ENCODE measurements around the gene CLPTM1.

Gene CLPTM1

DNA sequence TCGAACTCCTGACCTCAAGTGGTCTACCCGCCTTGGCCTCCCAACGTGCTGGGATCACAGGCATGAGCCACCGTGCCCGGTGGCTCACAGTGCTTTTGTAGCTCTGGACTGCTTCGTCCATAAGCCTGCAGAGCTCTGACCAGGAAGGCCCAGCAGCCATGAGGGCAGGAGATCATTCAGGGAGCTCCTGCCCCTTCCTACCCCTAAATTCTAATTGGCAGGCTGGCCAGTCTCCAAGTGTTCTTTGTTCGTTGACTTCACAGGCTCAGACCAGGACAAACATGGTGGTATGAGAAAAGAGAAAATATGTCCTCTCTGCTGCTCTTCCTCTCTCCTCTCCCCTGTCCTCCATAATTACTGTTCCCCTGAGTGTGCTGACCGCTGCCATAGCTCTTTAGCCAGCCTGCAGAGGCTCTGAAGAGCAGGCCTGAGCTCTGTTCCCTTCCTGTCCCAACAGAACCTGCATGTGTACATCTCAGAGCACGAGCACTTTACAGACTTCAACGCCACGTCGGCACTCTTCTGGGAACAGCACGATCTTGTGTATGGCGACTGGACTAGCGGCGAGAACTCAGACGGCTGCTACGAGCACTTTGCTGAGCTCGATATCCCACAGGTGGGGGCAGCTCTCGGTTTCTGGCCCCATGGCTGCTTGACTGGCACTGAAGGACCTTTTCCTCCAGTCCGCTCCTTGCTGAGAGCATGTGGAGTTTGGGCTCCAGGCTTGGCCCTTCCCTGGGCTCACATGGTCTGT lies 19.0 kb downstream of the CLPTM1 start:
- WGBS, 2 experiments, result 95% methylated on average over 20 to 21 of the region's 21 CpGs
- no peaks in the 10 kb centered on the region for H3K4me1 ChIP-seq (ENCODE audit: control insufficient read depth, insufficient read depth, low read length)
- H3K27ac ChIP-seq (ENCODE audit: insufficient read depth, low read depth, low read length, poor library complexity, severe bottlenecking), result no peak overlapping the region
- H3K9me3 ChIP-seq (ENCODE audit: control insufficient read depth, low read length), result no peaks in the 10 kb centered on the region
- H3K36me3 ChIP-seq (ENCODE audit: control insufficient read depth, insufficient read depth, low read length), result peaks cover 46% of the 10 kb centered on the region
- no peak overlapping the region for H3K4me3 ChIP-seq (ENCODE audit: insufficient read depth, low read depth, low read length)
- no peaks in the 10 kb centered on the region for H3K27me3 ChIP-seq (ENCODE audit: control insufficient read depth, insufficient read depth, low read length, poor library complexity, severe bottlenecking)

DNA sequence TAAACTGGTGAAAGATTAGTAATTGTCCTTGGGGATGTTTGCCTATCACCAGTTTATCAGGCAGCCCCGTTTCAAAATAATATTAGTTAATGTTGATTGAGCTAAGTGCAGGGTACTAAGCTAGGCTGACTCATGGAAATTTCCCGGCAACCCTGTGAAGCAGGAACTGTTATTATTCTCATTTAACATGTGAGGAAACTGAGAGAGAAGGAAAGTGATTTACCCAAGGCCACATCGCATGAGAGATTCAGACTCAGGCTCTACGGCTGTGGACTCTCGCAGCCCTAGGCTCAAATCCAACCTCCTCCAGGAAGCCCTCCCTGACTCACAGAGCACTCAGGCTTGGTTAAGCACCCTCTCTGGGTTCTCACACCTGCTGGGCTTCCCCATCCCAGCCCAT lies 19.7 kb downstream of the CLPTM1 start:
- H3K36me3 ChIP-seq (ENCODE audit: control insufficient read depth, insufficient read depth, low read length), result peaks cover 51% of the 10 kb centered on the region
- 93 to 96% methylated on average over 5 of the region's 5 CpGs for WGBS, 2 experiments
- H3K9me3 ChIP-seq (ENCODE audit: control insufficient read depth, low read length), result no peaks in the 10 kb centered on the region
- no peaks in the 10 kb centered on the region for H3K27me3 ChIP-seq (ENCODE audit: control insufficient read depth, insufficient read depth, low read length, poor library complexity, severe bottlenecking)
- H3K27ac ChIP-seq (ENCODE audit: insufficient read depth, low read depth, low read length, poor library complexity, severe bottlenecking), result no peak overlapping the region
- no peaks in the 10 kb centered on the region for H3K4me1 ChIP-seq (ENCODE audit: control insufficient read depth, insufficient read depth, low read length)
- H3K4me3 ChIP-seq (ENCODE audit: insufficient read depth, low read depth, low read length), result no peak overlapping the region

DNA sequence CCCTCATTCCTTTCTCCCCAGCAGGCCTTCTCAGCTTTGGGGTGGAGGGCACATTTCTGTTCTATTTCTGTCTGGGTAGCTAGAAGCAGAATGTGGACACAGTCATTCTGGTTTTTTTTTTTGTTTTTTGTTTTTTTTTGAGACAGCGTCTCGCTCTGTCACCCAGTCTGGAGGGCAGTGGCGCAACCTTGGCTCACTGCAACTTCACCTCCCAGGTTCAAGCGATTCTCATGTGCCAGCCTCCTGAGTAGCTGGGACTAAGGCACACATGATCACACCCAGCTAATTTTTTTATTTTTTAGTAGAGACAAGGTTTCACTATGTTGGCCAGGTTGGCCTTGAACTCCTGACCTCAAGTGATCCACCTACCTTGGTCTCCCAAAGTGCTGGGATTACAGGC lies 20.3 kb downstream of the CLPTM1 start:
- Histone ChIP-seq H3K4me3 (ENCODE audit: insufficient read depth, low read depth, low read length) (no peak overlapping the region), H3K9me3 (ENCODE audit: control insufficient read depth, low read length) (no peaks in the 10 kb centered on the region), H3K4me1 (ENCODE audit: control insufficient read depth, insufficient read depth, low read length) (no peaks in the 10 kb centered on the region), H3K27ac (ENCODE audit: insufficient read depth, low read depth, low read length, poor library complexity, severe bottlenecking) (no peak overlapping the region), H3K36me3 (ENCODE audit: control insufficient read depth, insufficient read depth, low read length) (peaks cover 51% of the 10 kb centered on the region), H3K27me3 (ENCODE audit: control insufficient read depth, insufficient read depth, low read length, poor library complexity, severe bottlenecking) (no peaks in the 10 kb centered on the region)
- WGBS, 2 experiments, result 92 to 94% methylated on average over 4 of the region's 4 CpGs

DNA sequence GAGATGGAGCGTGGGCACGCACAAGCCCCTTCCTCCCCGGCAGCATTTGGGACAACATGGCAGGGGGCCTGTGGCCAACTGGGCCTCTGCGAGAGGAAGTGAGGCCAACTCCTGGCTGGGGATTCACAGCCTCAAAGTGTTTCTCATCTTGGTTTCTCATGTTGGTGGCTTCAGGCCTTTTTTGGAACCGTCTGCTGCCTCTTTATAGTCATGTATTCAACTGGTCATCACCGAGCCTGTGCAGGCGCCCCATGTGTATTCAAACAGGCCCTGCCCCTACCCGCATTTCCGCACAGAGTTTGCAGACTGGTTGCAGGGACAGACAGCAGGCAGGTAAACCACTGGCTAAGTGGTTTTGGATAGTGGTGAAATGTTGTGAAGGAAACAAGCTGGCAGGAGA lies 28.8 kb downstream of the CLPTM1 start:
- Histone ChIP-seq H3K27ac (ENCODE audit: insufficient read depth, low read depth, low read length, poor library complexity, severe bottlenecking) (no peak overlapping the region), H3K36me3 (ENCODE audit: control insufficient read depth, insufficient read depth, low read length) (peaks cover 13% of the 10 kb centered on the region), H3K4me1 (ENCODE audit: control insufficient read depth, insufficient read depth, low read length) (no peaks in the 10 kb centered on the region), H3K4me3 (ENCODE audit: insufficient read depth, low read depth, low read length) (no peak overlapping the region), H3K9me3 (ENCODE audit: control insufficient read depth, low read length) (no peaks in the 10 kb centered on the region), H3K27me3 (ENCODE audit: control insufficient read depth, insufficient read depth, low read length, poor library complexity, severe bottlenecking) (no peaks in the 10 kb centered on the region)
- WGBS, 2 experiments, result 94 to 95% methylated on average over 9 of the region's 9 CpGs

DNA sequence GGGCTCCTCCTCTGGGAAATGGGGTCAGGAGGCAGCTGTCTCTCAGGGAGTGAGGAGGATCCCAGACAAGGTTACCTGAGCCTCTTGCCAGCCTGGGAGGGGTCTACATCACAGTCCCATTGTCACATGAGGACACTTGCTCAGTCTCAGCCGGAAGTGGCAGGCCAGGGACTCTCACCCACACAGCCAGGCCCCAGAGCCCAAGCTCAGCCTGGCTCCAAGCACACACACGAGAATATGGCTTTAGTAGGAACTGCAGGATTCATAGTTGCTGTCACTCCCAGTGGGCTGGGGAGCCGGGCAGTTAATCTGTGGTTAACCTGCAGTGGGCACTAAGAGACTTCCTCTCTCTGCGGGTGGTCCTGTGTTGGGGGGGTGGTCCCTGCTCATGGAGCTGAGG lies 30.3 kb downstream of the CLPTM1 start:
- no peak overlapping the region for H3K27ac ChIP-seq (ENCODE audit: insufficient read depth, low read depth, low read length, poor library complexity, severe bottlenecking)
- H3K4me1 ChIP-seq (ENCODE audit: control insufficient read depth, insufficient read depth, low read length), result no peaks in the 10 kb centered on the region
- H3K36me3 ChIP-seq (ENCODE audit: control insufficient read depth, insufficient read depth, low read length), result peaks cover 13% of the 10 kb centered on the region
- H3K27me3 ChIP-seq (ENCODE audit: control insufficient read depth, insufficient read depth, low read length, poor library complexity, severe bottlenecking), result no peaks in the 10 kb centered on the region
- H3K4me3 ChIP-seq (ENCODE audit: insufficient read depth, low read depth, low read length), result no peak overlapping the region
- no peaks in the 10 kb centered on the region for H3K9me3 ChIP-seq (ENCODE audit: control insufficient read depth, low read length)
- 94% methylated on average over 4 of the region's 4 CpGs for WGBS, 2 experiments

DNA sequence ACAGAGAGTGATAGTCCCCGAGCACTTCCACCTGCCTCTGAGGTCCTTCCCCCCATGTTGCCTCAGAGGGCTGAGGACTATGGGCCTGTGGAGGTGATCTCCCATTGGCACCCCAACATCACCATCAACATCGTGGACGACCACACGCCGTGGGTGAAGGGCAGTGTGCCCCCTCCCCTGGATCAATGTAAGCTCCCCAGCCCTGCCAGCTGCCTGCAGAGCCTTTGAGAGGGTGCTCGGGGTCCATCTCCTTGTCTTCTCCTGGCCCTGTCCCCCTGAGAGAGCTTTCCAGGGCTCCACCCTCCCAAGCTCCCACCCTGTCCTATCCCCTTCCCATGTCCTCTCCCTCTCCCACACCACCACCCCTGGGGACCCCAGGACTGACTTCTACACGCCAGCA lies 31.2 kb downstream of the CLPTM1 start:
- H3K9me3 ChIP-seq (ENCODE audit: control insufficient read depth, low read length), result no peaks in the 10 kb centered on the region
- 96% methylated on average over 7 of the region's 7 CpGs for WGBS, 2 experiments
- H3K27me3 ChIP-seq (ENCODE audit: control insufficient read depth, insufficient read depth, low read length, poor library complexity, severe bottlenecking), result no peaks in the 10 kb centered on the region
- no peak overlapping the region for H3K4me3 ChIP-seq (ENCODE audit: insufficient read depth, low read depth, low read length)
- no peaks in the 10 kb centered on the region for H3K4me1 ChIP-seq (ENCODE audit: control insufficient read depth, insufficient read depth, low read length)
- no peak overlapping the region for H3K27ac ChIP-seq (ENCODE audit: insufficient read depth, low read depth, low read length, poor library complexity, severe bottlenecking)
- H3K36me3 ChIP-seq (ENCODE audit: control insufficient read depth, insufficient read depth, low read length), result peaks cover 13% of the 10 kb centered on the region

DNA sequence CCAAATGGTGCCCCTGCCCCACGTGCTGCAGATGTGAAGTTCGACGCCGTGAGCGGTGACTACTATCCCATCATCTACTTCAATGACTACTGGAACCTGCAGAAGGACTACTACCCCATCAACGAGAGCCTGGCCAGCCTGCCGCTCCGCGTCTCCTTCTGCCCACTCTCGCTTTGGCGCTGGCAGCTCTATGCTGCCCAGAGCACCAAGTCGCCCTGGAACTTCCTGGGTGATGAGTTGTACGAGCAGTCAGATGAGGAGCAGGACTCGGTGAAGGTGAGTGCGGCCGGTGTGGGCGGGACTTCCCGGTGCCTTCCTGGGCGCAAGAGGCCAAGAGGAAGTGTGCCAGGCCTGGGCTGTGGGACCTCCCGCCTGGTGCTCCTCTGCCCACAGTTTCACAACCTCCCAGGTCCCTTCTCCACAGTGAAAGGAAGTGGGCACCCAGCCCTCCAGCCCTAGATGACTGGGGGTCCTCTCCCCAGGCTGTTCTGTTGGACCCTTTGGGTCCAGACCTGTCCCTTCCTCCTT lies 32.0 kb downstream of the CLPTM1 start:
- H3K36me3 ChIP-seq (ENCODE audit: control insufficient read depth, insufficient read depth, low read length), result peaks cover 15% of the 10 kb centered on the region
- WGBS, 2 experiments, result 94 to 95% methylated on average over 20 of the region's 20 CpGs

DNA sequence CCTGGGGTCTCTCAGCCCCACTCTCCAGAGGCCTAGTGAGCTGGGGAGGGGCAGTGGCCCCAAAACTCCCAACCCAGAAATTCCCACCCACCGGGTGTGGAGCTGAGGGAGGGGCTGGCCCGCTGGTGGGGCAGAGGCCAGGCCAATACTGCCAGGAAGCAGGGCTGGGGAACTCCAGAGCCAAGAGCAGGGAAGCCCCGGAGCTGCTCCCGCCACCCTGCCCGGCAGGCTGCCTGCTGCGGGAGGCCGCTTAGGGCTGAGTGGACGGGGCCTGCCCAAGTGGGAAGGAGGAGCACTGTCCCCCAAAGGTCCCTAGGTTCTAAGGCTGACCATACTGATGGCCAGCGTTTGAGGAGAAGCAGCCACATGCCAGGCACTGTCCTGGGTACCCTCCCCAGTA lies 33.1 kb downstream of the CLPTM1 start:
- H3K27me3 ChIP-seq (ENCODE audit: control insufficient read depth, insufficient read depth, low read length, poor library complexity, severe bottlenecking), result no peaks in the 10 kb centered on the region
- H3K27ac ChIP-seq (ENCODE audit: insufficient read depth, low read depth, low read length, poor library complexity, severe bottlenecking), result no peak overlapping the region
- peaks cover 19% of the 10 kb centered on the region for H3K36me3 ChIP-seq (ENCODE audit: control insufficient read depth, insufficient read depth, low read length)
- H3K4me1 ChIP-seq (ENCODE audit: control insufficient read depth, insufficient read depth, low read length), result no peaks in the 10 kb centered on the region
- no peak overlapping the region for H3K4me3 ChIP-seq (ENCODE audit: insufficient read depth, low read depth, low read length)
- WGBS, 2 experiments, result 95 to 96% methylated on average over 9 of the region's 9 CpGs
- H3K9me3 ChIP-seq (ENCODE audit: control insufficient read depth, low read length), result no peaks in the 10 kb centered on the region

More for the DNA sequence above, 32.0 kb downstream of the CLPTM1 start:
- H3K27ac ChIP-seq (ENCODE audit: insufficient read depth, low read depth, low read length, poor library complexity, severe bottlenecking), result no peak overlapping the region
- no peak overlapping the region for H3K4me3 ChIP-seq (ENCODE audit: insufficient read depth, low read depth, low read length)
- no peaks in the 10 kb centered on the region for H3K27me3 ChIP-seq (ENCODE audit: control insufficient read depth, insufficient read depth, low read length, poor library complexity, severe bottlenecking)
- no peaks in the 10 kb centered on the region for H3K4me1 ChIP-seq (ENCODE audit: control insufficient read depth, insufficient read depth, low read length)
- no peaks in the 10 kb centered on the region for H3K9me3 ChIP-seq (ENCODE audit: control insufficient read depth, low read length)

DNA sequence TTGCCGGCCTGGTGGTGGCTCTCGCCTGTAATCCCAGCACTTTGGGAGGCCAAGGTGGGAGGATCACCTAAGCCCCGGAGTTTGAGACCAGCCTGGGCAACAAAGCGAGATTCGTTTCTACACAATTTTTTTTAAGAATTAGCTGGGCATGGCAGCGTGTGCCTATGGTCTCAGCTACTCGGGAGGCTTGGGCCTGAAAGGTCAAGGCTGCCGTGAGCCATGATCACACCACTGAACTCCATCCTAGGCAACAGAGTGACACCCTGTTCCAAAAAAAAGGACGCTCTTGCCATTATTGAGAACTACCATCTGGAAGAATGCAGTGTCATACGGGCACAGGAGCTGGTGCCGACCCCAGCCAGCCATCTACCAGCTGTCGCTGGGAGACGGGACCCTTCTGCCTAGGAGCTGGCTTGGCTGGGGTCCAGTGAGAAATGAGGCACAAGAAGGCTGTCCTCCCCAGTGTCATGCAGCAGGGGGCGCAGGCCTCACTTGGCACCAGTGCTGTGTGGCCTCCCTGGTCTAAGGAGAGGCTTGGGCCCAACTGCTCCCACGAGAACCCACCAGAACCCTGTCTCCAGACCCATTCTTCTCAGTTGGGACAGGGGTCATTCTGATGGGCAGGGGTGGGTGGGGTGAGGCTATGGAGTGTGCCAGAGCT lies 33.8 kb downstream of the CLPTM1 start:
- H3K4me1 ChIP-seq (ENCODE audit: control insufficient read depth, insufficient read depth, low read length), result no peaks in the 10 kb centered on the region
- no peaks in the 10 kb centered on the region for H3K9me3 ChIP-seq (ENCODE audit: control insufficient read depth, low read length)
- H3K4me3 ChIP-seq (ENCODE audit: insufficient read depth, low read depth, low read length), result no peak overlapping the region
- H3K27me3 ChIP-seq (ENCODE audit: control insufficient read depth, insufficient read depth, low read length, poor library complexity, severe bottlenecking), result no peaks in the 10 kb centered on the region
- H3K27ac ChIP-seq (ENCODE audit: insufficient read depth, low read depth, low read length, poor library complexity, severe bottlenecking), result no peak overlapping the region
- 89 to 90% methylated on average over 15 of the region's 15 CpGs for WGBS, 2 experiments
- H3K36me3 ChIP-seq (ENCODE audit: control insufficient read depth, insufficient read depth, low read length), result peaks cover 19% of the 10 kb centered on the region

DNA sequence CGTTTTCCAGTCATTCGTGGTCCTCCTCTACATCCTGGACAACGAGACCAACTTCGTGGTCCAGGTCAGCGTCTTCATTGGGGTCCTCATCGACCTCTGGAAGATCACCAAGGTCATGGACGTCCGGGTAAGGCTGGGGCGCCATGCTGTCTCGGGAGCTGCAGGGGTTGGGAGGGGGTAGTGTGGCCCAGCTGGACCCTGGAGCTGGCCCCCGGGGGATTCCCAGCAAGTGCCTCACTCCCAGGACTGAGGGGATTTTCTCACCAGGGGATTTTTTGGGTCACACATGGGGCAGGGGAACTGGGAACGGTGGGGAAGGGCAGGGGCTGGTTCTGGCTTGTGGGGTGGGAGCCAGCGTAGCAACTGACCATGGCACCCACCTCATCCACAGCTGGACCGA lies 35.3 kb downstream of the CLPTM1 start:
- Histone ChIP-seq H3K9me3 (ENCODE audit: control insufficient read depth, low read length) (no peaks in the 10 kb centered on the region), H3K4me3 (ENCODE audit: insufficient read depth, low read depth, low read length) (no peak overlapping the region), H3K36me3 (ENCODE audit: control insufficient read depth, insufficient read depth, low read length) (peaks cover 19% of the 10 kb centered on the region), H3K27me3 (ENCODE audit: control insufficient read depth, insufficient read depth, low read length, poor library complexity, severe bottlenecking) (no peaks in the 10 kb centered on the region), H3K27ac (ENCODE audit: insufficient read depth, low read depth, low read length, poor library complexity, severe bottlenecking) (no peak overlapping the region), H3K4me1 (ENCODE audit: control insufficient read depth, insufficient read depth, low read length) (no peaks in the 10 kb centered on the region)
- WGBS, 2 experiments, result 94 to 96% methylated on average over 14 of the region's 14 CpGs
